Measurements from ENCODE around the gene SGCA.

SGCA gene

DNA sequence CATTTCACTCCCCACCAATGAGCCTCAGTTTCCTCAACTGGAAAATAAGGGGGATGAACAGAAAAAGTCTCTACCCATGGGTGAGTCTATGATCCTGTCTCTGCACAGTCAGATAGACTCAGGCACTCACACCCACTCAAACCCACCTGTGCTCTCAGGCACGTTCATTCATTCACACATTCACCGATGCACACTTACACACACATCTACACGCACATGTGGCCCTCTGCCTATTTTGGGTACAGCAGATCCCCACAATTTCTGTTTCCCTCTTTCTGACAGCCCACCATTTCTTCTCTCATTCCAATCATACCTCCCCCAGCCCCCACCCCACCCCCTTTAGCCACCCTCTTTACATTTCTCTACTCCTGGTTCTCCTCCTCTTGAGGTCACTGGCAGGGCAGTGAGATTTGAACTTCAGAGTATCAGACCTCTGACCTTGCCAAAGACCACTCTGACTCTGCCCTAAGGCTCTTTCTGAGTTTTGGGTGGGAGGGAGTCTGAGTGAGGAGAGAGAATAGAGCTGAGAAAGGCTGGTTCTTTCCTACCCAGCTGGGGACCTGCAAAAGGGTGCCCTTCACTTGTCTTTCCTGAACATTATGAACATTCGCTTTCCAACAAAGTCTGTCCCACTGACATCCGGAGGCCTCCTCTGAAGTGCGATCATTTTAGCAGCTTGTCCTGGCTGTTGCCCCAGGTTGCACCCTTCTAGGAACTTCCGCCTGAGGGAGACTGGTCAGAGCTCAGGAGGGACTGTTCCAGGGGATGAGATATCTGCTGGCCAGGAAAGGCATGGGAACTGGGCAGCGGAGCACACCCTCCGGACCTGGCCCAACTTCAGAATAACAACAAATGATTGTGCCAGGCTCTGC is 45.7 kb downstream of the SGCA start:
- no peak for DNase-seq
- in situ Hi-C loops (cut with HindIII; ENCODE audit: low pct_ligation_motif_present, low pct_unique_long_range_greater_than_20kb, low sequenced_read_pairs): no loop called here

- DNase-seq: no peak
- in situ Hi-C loops (cut with HindIII; ENCODE audit: low pct_ligation_motif_present, low pct_unique_long_range_greater_than_20kb, low sequenced_read_pairs): no loop called here
Measured at GRCh38 chr17:50212121-50212843, 46.5 kb downstream of the SGCA start.

- DNase-seq: peak; percentile 53
Measured at GRCh38 chr17:50213026-50214022, 47.5 kb downstream of the SGCA start.

GRCh38 chr17:50214976-50215760 is 49.4 kb downstream of the SGCA start:
- in situ Hi-C loops (cut with HindIII; ENCODE audit: low pct_ligation_motif_present, low pct_unique_long_range_greater_than_20kb, low sequenced_read_pairs): no loop called here

More at GRCh38 chr17:50213026-50214022, 47.5 kb downstream of the SGCA start:
- in situ Hi-C loops (cut with HindIII; ENCODE audit: low pct_ligation_motif_present, low pct_unique_long_range_greater_than_20kb, low sequenced_read_pairs): no loop called here

GRCh38 chr17:50217591-50217990 is 51.8 kb downstream of the SGCA start:
- in situ Hi-C loops (cut with HindIII; ENCODE audit: low pct_ligation_motif_present, low pct_unique_long_range_greater_than_20kb, low sequenced_read_pairs): no loop called here
- no peak for DNase-seq

More at GRCh38 chr17:50214976-50215760, 49.4 kb downstream of the SGCA start:
- no peak for DNase-seq

- in situ Hi-C loops (cut with HindIII; ENCODE audit: low pct_ligation_motif_present, low pct_unique_long_range_greater_than_20kb, low sequenced_read_pairs): no loop called here
- no peak for DNase-seq
Measured at GRCh38 chr17:50218071-50218759, 52.4 kb downstream of the SGCA start.

DNA sequence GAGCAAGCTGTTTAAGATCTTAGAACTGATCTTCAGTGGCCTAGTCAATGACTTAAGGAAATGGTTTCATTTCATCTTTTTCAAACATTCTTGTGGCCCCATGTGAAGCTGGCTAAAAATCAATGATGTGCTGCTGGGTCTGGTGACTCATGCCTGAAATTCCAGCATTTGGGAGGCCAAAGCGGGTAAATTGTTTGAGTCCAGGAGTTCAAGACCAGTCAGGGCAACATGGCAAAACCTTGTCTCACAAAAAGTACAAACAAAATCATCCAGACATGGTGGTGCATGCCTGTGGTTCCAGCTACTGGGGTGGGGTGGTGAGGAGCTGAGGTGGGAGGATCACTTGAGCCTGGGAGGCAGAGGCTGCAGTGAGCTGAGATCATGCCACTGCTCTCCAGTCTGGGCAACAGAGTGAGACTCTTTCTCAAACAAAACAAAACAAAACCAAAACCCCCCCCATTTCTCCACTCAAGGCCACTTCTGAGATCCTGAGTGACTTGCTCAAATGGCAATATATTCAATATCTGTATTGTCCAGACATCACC is 53.0 kb downstream of the SGCA start:
- in situ Hi-C loops (cut with HindIII; ENCODE audit: low pct_ligation_motif_present, low pct_unique_long_range_greater_than_20kb, low sequenced_read_pairs): no loop called here
- DNase-seq: peak; percentile 87

GRCh38 chr17:50219342-50219741 is 53.5 kb downstream of the SGCA start:
- in situ Hi-C loops (cut with HindIII; ENCODE audit: low pct_ligation_motif_present, low pct_unique_long_range_greater_than_20kb, low sequenced_read_pairs): no loop called here
- peak; percentile 86 for DNase-seq

GRCh38 chr17:50219939-50220465 is 54.2 kb downstream of the SGCA start:
- peak; percentile 17 for DNase-seq
- in situ Hi-C loops (cut with HindIII; ENCODE audit: low pct_ligation_motif_present, low pct_unique_long_range_greater_than_20kb, low sequenced_read_pairs): no loop called here

GRCh38 chr17:50220811-50221210 is 55.0 kb downstream of the SGCA start:
- in situ Hi-C loops (cut with HindIII; ENCODE audit: low pct_ligation_motif_present, low pct_unique_long_range_greater_than_20kb, low sequenced_read_pairs): no loop called here
- DNase-seq: no peak

DNA sequence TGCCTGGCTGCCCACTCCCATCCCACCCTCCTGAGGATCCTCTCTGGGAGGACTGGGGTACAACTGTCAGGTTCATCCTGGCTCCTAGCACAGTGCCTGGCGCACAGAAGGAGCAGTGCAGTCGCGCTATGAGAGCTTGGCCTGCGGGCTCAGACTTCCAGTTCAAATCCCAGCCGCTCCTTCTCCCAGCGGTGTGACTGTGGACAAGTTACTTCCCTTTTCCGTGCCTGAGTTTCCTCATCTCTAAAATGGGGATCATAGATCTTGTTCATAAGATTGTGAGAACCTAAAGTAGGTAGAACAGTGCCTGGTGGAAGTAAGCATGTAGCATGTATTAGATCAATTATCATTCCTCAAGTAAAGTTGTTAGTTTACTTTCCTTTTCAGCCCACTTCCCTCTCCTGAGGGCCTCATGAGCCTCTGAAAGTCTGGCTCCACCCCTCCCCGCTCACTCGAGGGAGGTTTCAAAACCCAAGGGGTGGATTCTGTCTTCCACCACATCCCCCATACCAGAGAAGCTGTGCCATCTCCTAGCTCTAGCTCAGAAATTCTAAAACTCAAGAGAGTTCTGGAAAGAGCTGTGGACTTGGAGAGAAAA is 55.6 kb downstream of the SGCA start:
- in situ Hi-C loops (cut with HindIII; ENCODE audit: low pct_ligation_motif_present, low pct_unique_long_range_greater_than_20kb, low sequenced_read_pairs): no loop called here
- no peak for DNase-seq

DNA sequence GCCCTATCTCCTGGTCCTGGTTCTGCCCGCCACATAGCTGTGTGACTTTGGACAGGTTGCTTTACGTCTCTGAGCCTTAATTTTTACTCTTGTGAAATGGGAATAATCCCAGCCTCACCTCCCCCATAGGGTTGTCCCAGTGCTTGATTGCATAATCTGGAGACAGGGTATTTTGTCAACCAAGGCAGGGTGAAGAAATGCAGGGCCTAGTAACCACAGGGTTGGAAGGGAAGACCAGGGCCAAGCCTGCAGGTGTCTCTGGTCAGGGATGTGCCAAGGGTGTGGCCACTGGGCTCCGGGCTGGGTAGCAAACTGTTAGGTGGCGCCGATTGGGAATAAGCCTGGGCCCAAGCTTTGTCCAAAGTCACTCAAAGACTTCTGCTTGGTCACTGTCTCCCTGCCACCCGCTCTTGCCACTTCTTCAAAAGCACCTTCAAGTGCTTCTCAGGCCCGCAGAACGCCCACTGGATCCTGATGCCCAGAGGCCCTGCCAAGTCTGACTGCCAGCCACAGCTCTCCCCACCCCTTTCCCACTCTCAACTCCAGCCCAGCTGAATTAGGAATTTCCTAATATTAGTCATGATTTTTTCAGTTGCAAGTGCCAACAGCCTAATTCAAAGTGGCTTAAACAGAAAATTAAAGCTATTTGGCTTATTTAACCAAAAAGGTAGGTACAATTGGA is 56.2 kb downstream of the SGCA start:
- DNase-seq: no peak
- in situ Hi-C loops (cut with HindIII; ENCODE audit: low pct_ligation_motif_present, low pct_unique_long_range_greater_than_20kb, low sequenced_read_pairs): no loop called here

DNA sequence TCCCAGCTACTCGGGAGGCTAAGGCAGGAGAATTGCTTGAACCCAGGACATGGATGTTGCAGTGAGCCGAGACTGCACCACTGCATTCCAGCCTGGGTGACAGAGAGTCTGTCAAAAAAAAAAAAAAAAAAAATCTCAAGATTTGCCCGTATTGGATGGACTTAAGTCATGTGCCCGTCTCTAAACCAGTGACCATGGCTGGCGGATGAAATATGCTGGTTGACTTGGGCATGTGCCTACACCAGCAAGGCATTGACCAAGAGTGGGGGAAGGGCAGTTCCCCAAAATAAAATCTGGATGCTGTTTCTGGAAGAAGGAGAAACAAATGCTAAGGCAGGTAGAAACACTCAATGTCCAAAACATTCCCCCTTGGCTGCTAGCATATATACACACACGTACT is 57.1 kb downstream of the SGCA start:
- in situ Hi-C loops (cut with HindIII; ENCODE audit: low pct_ligation_motif_present, low pct_unique_long_range_greater_than_20kb, low sequenced_read_pairs): no loop called here
- no peak for DNase-seq
